ENCODE measurements around the gene FIGNL1. TPM values are rescaled to one million over a fixed set of nuclear protein-coding genes. Genes with fewer than 3 reads are reported as not detected.

FIGNL1 gene
- total RNA-seq, 4 donors from 2014 or later: 3.3 to 6.1 (median 4.5) TPM

DNA sequence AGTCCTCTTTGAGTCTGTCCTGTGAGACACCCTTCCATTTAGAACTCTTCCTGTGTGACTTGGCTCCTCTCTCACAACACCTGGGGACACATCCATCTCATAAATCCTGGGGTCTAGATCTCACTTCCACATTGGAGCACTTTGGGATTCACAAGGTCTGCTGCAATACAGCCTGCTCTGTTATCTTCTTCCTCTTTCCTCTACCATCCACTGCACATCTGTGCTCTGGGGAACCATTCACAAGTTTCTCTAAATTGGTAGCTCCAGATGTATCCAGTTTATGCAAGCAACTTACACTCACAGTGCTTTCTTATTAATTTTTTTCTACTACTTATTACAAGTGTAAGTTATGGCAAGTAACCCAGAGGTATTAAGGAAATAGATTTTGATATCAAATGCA, 5.5 kb upstream of the FIGNL1 start:
- H3K9me3 ChIP-seq: no peaks in the 10 kb centered on the region
- intact Hi-C loops (cut with DNase I): no loop called here

DNA sequence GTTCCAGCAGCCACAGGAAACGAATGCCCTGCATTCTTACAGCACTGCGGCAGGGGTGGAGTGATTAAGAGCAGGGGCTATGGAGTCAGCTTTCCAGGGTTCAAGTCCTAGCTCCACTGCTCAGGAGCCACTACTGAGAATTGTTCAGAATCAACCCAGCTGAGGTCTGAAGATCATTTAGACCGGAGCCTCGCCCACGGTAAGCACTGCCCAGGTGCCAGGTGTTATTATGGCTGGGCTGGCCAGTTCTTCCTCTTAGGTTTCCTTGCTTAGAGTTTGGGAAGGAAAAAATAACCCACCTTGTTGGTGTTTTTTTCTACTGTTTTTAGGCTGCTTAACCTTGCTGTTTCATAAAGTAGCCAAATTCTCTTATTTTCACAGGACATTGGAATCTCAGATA, 4.8 kb upstream of the FIGNL1 start:
- intact Hi-C loops (cut with DNase I): no loop called here
- H3K27me3 ChIP-seq: no peaks in the 10 kb centered on the region
- no peaks in the 10 kb centered on the region for H3K9me3 ChIP-seq
- TF ChIP-seq POLR2A (IDR thresholded peaks at IDR 0.05; ENCODE audit: low read depth) (no peak), POLR2AphosphoS5 (IDR thresholded peaks at IDR 0.05) (no peak), EP300 (IDR thresholded peaks at IDR 0.05) (no peak)
- TF ChIP-seq, protein P1, sequence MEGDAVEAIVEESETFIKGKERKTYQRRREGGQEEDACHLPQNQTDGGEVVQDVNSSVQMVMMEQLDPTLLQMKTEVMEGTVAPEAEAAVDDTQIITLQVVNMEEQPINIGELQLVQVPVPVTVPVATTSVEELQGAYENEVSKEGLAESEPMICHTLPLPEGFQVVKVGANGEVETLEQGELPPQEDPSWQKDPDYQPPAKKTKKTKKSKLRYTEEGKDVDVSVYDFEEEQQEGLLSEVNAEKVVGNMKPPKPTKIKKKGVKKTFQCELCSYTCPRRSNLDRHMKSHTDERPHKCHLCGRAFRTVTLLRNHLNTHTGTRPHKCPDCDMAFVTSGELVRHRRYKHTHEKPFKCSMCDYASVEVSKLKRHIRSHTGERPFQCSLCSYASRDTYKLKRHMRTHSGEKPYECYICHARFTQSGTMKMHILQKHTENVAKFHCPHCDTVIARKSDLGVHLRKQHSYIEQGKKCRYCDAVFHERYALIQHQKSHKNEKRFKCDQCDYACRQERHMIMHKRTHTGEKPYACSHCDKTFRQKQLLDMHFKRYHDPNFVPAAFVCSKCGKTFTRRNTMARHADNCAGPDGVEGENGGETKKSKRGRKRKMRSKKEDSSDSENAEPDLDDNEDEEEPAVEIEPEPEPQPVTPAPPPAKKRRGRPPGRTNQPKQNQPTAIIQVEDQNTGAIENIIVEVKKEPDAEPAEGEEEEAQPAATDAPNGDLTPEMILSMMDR (IDR thresholded peaks at IDR 0.05): no peak
- no peak overlapping the region for H3K27ac ChIP-seq (replicated peaks in 1 of 4)
- no peaks in the 10 kb centered on the region for H3K36me3 ChIP-seq
- H3K4me1 ChIP-seq: peaks cover 5 to 8% (median 6%) of the 10 kb centered on the region in 4 donors
- no peak overlapping the region for H3K4me3 ChIP-seq
- 72% methylated on average over 5 of the region's 5 CpGs for WGBS
- no peak for DNase-seq (ENCODE audit: extremely low spot score)

More for the DNA sequence above, 5.5 kb upstream of the FIGNL1 start:
- H3K27ac ChIP-seq (replicated peaks in 1 of 4): no peak overlapping the region
- no peak for TF ChIP-seq POLR2AphosphoS5 (IDR thresholded peaks at IDR 0.05)
- no peak for TF ChIP-seq POLR2A (IDR thresholded peaks at IDR 0.05; ENCODE audit: low read depth)
- TF ChIP-seq, protein P1 (IDR thresholded peaks at IDR 0.05): no peak
- no peak for TF ChIP-seq EP300 (IDR thresholded peaks at IDR 0.05)
- no peak for DNase-seq (ENCODE audit: extremely low spot score)
- no peaks in the 10 kb centered on the region for H3K36me3 ChIP-seq
- no peak overlapping the region for H3K4me3 ChIP-seq
- peaks cover 3 to 5% (median 4%) of the 10 kb centered on the region in 4 donors for H3K4me1 ChIP-seq
- no peaks in the 10 kb centered on the region for H3K27me3 ChIP-seq

DNA sequence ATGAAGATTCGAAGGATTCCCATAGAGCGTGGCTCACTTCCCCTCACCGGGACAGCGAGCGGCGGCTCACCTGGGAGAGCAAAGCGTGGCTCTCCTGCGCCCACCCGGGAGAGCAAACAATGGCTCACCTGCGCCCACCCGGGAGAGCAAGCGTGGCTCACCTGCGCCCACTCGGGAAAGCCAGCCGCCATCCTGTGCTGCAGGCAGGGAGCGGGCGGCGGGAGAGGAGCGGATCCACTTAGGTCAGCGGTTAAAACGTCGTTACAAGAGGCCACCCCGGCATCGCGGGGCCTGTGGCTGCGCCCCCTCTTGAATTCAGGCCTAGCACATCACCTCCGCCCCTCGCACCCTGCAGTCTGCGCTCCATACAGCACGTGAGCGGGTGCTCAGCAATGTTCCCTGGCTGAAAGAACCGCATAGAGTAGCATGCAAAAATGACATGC, 461 bp upstream of the FIGNL1 start:
- Histone ChIP-seq H3K4me1 (peaks cover 13 to 20% (median 15%) of the 10 kb centered on the region in 4 donors), H3K27ac (replicated peaks in 1 of 4) (peak overlapping the region; percentile 78 to 83 (median 82)), H3K36me3 (peaks cover 5 to 17% (median 16%) of the 10 kb centered on the region in 4 donors), H3K4me3 (peak overlapping the region; percentile 75 to 92 (median 84)), H3K27me3 (no peaks in the 10 kb centered on the region), H3K9me3 (no peaks in the 10 kb centered on the region)
- DNase-seq (ENCODE audit: extremely low spot score): no peak
- WGBS: 21% methylated on average over 31 of the region's 32 CpGs
- no peak for TF ChIP-seq EP300 (IDR thresholded peaks at IDR 0.05)
- no peak for TF ChIP-seq POLR2AphosphoS5 (IDR thresholded peaks at IDR 0.05)
- TF ChIP-seq, protein P1 (IDR thresholded peaks at IDR 0.05): no peak
- intact Hi-C loops (cut with DNase I): no loop called here

DNA sequence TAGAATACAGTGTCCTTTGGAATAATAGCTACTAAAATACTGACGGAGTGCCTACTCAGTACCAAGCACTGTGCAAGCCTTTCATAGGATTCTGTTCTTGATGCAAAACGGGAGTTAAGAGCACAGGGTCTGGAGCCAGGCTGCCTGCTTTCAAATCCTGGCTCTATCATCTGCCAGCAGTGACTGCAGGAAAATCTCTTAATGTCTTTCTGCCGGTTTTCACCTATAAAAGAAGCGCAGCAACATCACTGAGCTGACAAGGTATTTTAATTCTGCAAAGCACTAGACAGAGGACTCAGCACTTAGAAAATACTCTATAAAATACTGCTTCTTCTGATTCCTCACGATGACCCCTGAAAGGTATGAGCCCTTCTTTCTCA, 659 bp downstream of the FIGNL1 start:
- Histone ChIP-seq H3K9me3 (no peaks in the 10 kb centered on the region), H3K27ac (replicated peaks in 1 of 4) (peak overlapping the region; percentile 78 to 83 (median 82)), H3K36me3 (peaks cover 5 to 28% (median 21%) of the 10 kb centered on the region in 4 donors), H3K4me3 (peak overlapping the region; percentile 75 to 92 (median 84)), H3K27me3 (no peaks in the 10 kb centered on the region), H3K4me1 (peaks cover 13 to 20% (median 15%) of the 10 kb centered on the region in 4 donors)
- TF ChIP-seq POLR2A (IDR thresholded peaks at IDR 0.05; ENCODE audit: low read depth) (no peak), EP300 (IDR thresholded peaks at IDR 0.05) (no peak), POLR2AphosphoS5 (IDR thresholded peaks at IDR 0.05) (no peak)
- TF ChIP-seq, protein P1 (IDR thresholded peaks at IDR 0.05): no peak
- no peak for DNase-seq (ENCODE audit: extremely low spot score)
- intact Hi-C loops (cut with DNase I): no loop called here
- 14% methylated on average over 5 of the region's 5 CpGs for WGBS

DNA sequence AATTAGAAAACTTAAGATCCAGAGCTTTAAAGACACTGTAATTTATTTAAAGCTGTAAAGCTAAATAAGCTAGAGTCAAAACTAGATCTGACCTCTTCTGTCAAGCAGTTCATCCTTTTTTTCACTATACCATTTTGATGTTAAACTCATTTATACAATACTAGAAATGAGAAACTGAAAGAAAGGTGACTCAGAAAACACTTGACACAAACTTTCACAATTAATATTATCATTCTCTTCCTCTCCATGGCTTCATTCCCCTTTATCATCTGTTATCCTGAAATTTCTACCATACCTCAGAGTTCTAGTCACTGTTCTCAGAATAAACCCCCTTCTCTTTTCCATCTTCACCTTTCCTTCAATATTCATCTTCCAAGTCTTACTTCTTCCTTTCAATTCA, 1.3 kb downstream of the FIGNL1 start:
- Histone ChIP-seq H3K9me3 (no peaks in the 10 kb centered on the region), H3K27me3 (no peaks in the 10 kb centered on the region), H3K4me3 (no peak overlapping the region), H3K27ac (replicated peaks in 1 of 4) (no peak overlapping the region), H3K36me3 (peaks cover 9 to 33% (median 21%) of the 10 kb centered on the region in 4 donors), H3K4me1 (peaks cover 13 to 20% (median 15%) of the 10 kb centered on the region in 4 donors)
- no peak for DNase-seq (ENCODE audit: extremely low spot score)
- intact Hi-C loops (cut with DNase I): no loop called here
- TF ChIP-seq, protein P1 (IDR thresholded peaks at IDR 0.05): no peak
- TF ChIP-seq EP300 (IDR thresholded peaks at IDR 0.05): no peak
- TF ChIP-seq POLR2A (IDR thresholded peaks at IDR 0.05; ENCODE audit: low read depth): no peak
- no peak for TF ChIP-seq POLR2AphosphoS5 (IDR thresholded peaks at IDR 0.05)

All from esophagus muscularis mucosa (tissue), 4 donors.